CMK (cell line): ENCODE measurements around the gene MIGA1.
A peak's percentile ranks its signal among the peaks of the same experiment; 100 is the strongest.
"Not testable (repeated sequence)": the region's sequence is repeated elsewhere in the genome, so short reads cannot be mapped to it uniquely, and the experiment has no call there.

ENCODE experiments used
- DNase-seq: peaks from one replicate; pipeline ENCODE4 v3.0.0-alpha.2; 2010; ENCODE audit warnings: low read depth

MIGA1 gene

GRCh38 chr1:77779529-77780281 lies at the start of gene MIGA1:
Gene MIGA1 (plus strand): TSS chr1:77779649. CDS start chr1:77783253, 3,604 bp downstream.
- DNase-seq: peak; percentile 60

- DNase-seq: no peak
Observed at GRCh38 chr1:77732090-77732489, 47.4 kb upstream of the MIGA1 start.

GRCh38 chr1:77739235-77739634 lies 40.2 kb upstream of the MIGA1 start:
- DNase-seq: no peak

- no peak for DNase-seq
Observed at GRCh38 chr1:77741316-77741715, 38.1 kb upstream of the MIGA1 start.

- DNase-seq: no peak
Observed at GRCh38 chr1:77742011-77742555, 37.4 kb upstream of the MIGA1 start.

GRCh38 chr1:77744576-77744975 lies 34.9 kb upstream of the MIGA1 start:
- no peak for DNase-seq

GRCh38 chr1:77749489-77749888 lies 30.0 kb upstream of the MIGA1 start:
- DNase-seq: not testable (repeated sequence)

- DNase-seq: no peak
Observed at GRCh38 chr1:77756052-77756754, 23.2 kb upstream of the MIGA1 start.

GRCh38 chr1:77757066-77757584 lies 22.3 kb upstream of the MIGA1 start:
- DNase-seq: no peak

- DNase-seq: no peak
Observed at GRCh38 chr1:77757603-77758002, 21.8 kb upstream of the MIGA1 start.

GRCh38 chr1:77759071-77760028 lies 20.1 kb upstream of the MIGA1 start, which contains the start of gene USP33:
Gene USP33 (minus strand): TSS chr1:77759852. CDS start chr1:77741697, 18,155 bp downstream.
- DNase-seq: peak; percentile 60

- no peak for DNase-seq
Observed at GRCh38 chr1:77762072-77762476, 17.4 kb upstream of the MIGA1 start.

GRCh38 chr1:77768006-77768405 lies 11.4 kb upstream of the MIGA1 start:
- no peak for DNase-seq

GRCh38 chr1:77776007-77776700 lies 3.3 kb upstream of the MIGA1 start:
- DNase-seq: no peak

- DNase-seq: no peak
Observed at GRCh38 chr1:77781683-77782082, 2.2 kb downstream of the MIGA1 start.

GRCh38 chr1:77783141-77783540 lies 3.7 kb downstream of the MIGA1 start:
- DNase-seq: no peak

- DNase-seq: not testable (repeated sequence)
Observed at GRCh38 chr1:77786093-77786741, 6.8 kb downstream of the MIGA1 start.

GRCh38 chr1:77794550-77794949 lies 15.1 kb downstream of the MIGA1 start:
- no peak for DNase-seq

- DNase-seq: no peak
Observed at GRCh38 chr1:77796695-77797405, 17.4 kb downstream of the MIGA1 start.

GRCh38 chr1:77797991-77798390 lies 18.5 kb downstream of the MIGA1 start:
- DNase-seq: no peak
